KMS-11 (cell line): ENCODE measurements around the gene NODAL.

ENCODE experiments used
- H2AFZ ChIP-seq: fragments of 200-600 bp; sonication (generic); 2 replicates; pipeline ENCODE4 v1.6.1; 2016; ENCODE audit warnings: antibody characterized with exemption, mixed run types, low read depth
- H3K27ac ChIP-seq: fragments of 200-600 bp; sonication (generic); 2 replicates; pipeline ENCODE4 v1.6.1; 2016; ENCODE audit warnings: mild to moderate bottlenecking, mixed run types
- H3K27me3 ChIP-seq: fragments of 200-600 bp; sonication (generic); 2 replicates; pipeline ENCODE4 v1.6.1; 2017; ENCODE audit warnings: mild to moderate bottlenecking, low read depth, mixed run types, moderate library complexity; ENCODE audit not compliant: insufficient read depth
- H3K36me3 ChIP-seq: fragments of 200-600 bp; sonication (generic); 2 replicates; pipeline ENCODE4 v1.6.1; 2017; ENCODE audit warnings: mild to moderate bottlenecking, mixed run types; ENCODE audit not compliant: insufficient read depth
- H3K4me1 ChIP-seq: fragments of 200-600 bp; sonication (generic); 2 replicates; pipeline ENCODE4 v1.6.1; 2016; ENCODE audit warnings: mild to moderate bottlenecking, low read depth, mixed run types; ENCODE audit not compliant: poor library complexity, severe bottlenecking
- H3K4me2 ChIP-seq: fragments of 200-600 bp; sonication (generic); 2 replicates; pipeline ENCODE4 v1.7.0; 2016; ENCODE audit warnings: mild to moderate bottlenecking, mixed run types
- H3K4me3 ChIP-seq: fragments of 200-600 bp; sonication (generic); IDR thresholded peaks from 2 replicates; pipeline ENCODE4 v1.6.1; 2017; ENCODE audit warnings: low read depth, low read length, mixed read lengths; ENCODE audit not compliant: insufficient read depth
- H3K79me2 ChIP-seq: fragments of 200-600 bp; sonication (generic); 2 replicates; pipeline ENCODE4 v1.6.1; 2016; ENCODE audit warnings: low read depth, mixed run types; ENCODE audit not compliant: insufficient read depth
- H3K9ac ChIP-seq: fragments of 200-600 bp; sonication (generic); 2 replicates; pipeline ENCODE4 v1.6.1; 2016; ENCODE audit warnings: mild to moderate bottlenecking, mixed run types
- H4K20me1 ChIP-seq: fragments of 200-600 bp; sonication (generic); 2 replicates; pipeline ENCODE4 v1.6.1; 2016; ENCODE audit warnings: mild to moderate bottlenecking, mixed run types; ENCODE audit not compliant: insufficient read depth
- TF ChIP-seq, protein P1 (sequence below): fragments of 200-600 bp; sonication (generic); conservative IDR thresholded peaks from 2 replicates; pipeline ENCODE4 v1.6.1; 2017; ENCODE audit warnings: low read depth, mild to moderate bottlenecking, antibody characterized with exemption, low read length, moderate library complexity, mixed read lengths

NODAL gene

DNA sequence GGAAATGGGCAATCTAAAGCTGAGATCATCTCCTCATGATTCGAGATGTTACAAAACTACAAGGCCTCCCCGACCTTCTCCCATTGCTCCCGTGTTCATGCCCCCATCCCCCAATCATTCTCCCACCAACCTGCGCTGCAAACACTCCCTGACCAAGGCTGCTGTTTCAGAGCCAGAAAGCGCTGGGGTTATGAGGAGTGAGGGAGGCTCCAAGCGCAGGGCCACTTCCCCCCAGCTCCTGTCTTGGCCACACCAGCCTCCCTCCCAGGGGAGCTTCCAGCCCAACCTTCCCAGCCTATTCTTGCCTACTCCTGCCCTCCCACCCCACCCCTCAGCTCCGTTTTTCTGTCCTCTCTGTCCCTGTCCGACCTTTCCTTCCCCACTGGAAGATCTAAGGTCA, 14.7 kb upstream of the NODAL start:
- Histone ChIP-seq H3K4me1 (no peaks in the 10 kb centered on the region), H3K27ac (no peak overlapping the region), H3K36me3 (no peaks in the 10 kb centered on the region), H3K79me2 (no peaks in the 10 kb centered on the region), H3K4me3 (no peak overlapping the region), H3K4me2 (no peak overlapping the region), H3K9ac (no peak overlapping the region), H2AFZ (no peak overlapping the region), H4K20me1 (no peaks in the 10 kb centered on the region), H3K27me3 (no peaks in the 10 kb centered on the region)
- TF ChIP-seq, protein P1, sequence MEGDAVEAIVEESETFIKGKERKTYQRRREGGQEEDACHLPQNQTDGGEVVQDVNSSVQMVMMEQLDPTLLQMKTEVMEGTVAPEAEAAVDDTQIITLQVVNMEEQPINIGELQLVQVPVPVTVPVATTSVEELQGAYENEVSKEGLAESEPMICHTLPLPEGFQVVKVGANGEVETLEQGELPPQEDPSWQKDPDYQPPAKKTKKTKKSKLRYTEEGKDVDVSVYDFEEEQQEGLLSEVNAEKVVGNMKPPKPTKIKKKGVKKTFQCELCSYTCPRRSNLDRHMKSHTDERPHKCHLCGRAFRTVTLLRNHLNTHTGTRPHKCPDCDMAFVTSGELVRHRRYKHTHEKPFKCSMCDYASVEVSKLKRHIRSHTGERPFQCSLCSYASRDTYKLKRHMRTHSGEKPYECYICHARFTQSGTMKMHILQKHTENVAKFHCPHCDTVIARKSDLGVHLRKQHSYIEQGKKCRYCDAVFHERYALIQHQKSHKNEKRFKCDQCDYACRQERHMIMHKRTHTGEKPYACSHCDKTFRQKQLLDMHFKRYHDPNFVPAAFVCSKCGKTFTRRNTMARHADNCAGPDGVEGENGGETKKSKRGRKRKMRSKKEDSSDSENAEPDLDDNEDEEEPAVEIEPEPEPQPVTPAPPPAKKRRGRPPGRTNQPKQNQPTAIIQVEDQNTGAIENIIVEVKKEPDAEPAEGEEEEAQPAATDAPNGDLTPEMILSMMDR, result no peak

DNA sequence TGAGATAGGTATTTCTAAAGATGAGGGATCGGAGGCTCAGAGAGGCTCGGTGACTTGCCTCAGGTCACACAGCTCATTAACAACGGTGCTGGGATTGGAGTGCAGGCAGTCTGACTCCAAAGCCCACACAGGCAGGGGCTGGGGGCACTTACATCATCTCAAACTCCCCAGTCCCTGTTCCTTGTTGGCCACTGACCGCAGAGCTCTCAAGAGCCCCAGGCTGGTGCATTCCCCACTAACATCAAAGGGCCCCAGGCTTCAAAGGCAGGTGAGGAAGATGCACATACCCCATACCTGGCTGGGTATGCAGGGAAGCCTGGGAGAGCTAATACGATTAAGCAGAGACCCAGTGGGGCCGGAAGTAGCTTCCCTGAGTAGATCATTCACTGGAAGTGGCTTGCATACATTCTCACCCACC, 13.7 kb upstream of the NODAL start:
- Histone ChIP-seq H3K27me3 (no peaks in the 10 kb centered on the region), H3K4me2 (no peak overlapping the region), H3K27ac (no peak overlapping the region)

DNA sequence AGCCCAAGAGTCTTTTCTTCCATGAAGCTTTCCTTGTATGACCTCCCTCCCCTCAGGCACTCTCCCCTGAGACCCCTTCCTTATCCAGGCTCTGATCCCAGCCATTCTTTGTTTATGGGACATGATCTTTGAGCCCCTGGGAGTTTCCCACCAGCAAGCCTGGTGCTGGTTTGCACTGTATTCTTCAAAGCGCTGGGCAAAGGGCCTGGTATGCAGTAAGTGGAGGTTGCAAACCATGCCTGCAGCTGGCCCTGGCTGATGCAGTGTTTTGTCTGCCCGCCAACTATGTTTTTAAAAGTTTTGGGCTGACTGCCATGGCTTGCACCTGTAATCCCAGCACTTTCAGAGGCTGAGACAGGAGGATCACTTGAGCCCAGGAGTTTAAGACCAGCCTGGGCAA, 6.8 kb upstream of the NODAL start:
- Histone ChIP-seq H3K36me3 (no peaks in the 10 kb centered on the region), H4K20me1 (no peaks in the 10 kb centered on the region), H3K27ac (no peak overlapping the region), H3K4me1 (no peaks in the 10 kb centered on the region), H3K9ac (no peak overlapping the region), H3K79me2 (no peaks in the 10 kb centered on the region), H3K4me2 (no peak overlapping the region), H3K4me3 (no peak overlapping the region), H2AFZ (no peak overlapping the region), H3K27me3 (no peaks in the 10 kb centered on the region)
- TF ChIP-seq, protein P1, result no peak

More for the DNA sequence above, 13.7 kb upstream of the NODAL start:
- H3K9ac ChIP-seq, result no peak overlapping the region
- no peaks in the 10 kb centered on the region for H3K36me3 ChIP-seq
- H3K79me2 ChIP-seq, result no peaks in the 10 kb centered on the region
- no peaks in the 10 kb centered on the region for H4K20me1 ChIP-seq
- no peak overlapping the region for H3K4me3 ChIP-seq
- no peaks in the 10 kb centered on the region for H3K4me1 ChIP-seq
- H2AFZ ChIP-seq, result no peak overlapping the region
- TF ChIP-seq, protein P1, result no peak

DNA sequence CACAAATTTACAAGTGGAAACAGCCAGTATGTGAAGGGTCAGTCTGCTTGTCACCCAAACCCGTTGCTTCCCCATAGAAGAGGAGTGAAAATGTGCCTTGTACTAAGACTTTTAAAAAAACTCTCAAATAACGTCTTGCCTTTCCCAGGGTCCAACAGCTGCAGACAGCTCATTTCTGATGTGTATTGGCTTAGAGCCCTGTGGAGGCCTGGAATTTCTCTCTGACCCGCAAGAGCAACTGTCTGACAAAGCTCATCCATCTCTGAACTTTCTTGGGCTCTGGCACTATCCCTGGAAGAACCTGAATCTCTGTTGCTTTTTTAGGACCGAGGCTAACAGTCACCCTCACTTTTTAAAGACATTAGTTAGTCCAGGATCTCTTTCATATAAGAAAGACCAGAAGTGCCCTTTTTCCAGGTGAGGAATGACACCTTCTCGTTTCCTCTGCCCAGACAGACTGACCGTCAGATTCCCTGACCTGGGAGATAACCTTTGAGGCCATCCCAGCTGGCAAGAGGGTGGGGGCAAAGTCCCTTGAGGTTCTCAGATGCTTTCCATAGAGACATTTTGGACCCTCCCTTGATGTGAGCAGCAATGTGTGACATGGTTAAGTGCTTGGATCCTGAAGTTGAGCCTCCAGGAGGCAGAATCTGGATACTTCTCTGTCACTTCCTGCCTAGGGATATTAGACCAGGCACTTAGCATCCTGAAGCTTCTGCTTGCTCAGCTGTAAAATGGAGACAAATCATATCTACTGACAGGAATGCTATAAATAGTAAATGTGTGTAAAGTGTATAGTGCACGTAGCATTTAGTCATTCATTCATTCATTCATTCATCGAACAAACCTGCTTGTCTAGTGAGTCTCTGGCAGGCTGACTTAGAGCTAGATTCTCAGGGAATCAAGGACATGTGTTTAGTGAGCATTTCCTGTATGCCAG, 4.5 kb upstream of the NODAL start:
- no peaks in the 10 kb centered on the region for H3K27me3 ChIP-seq
- TF ChIP-seq, protein P1, result no peak
- H3K36me3 ChIP-seq, result no peaks in the 10 kb centered on the region
- H3K4me1 ChIP-seq, result no peaks in the 10 kb centered on the region
- no peak overlapping the region for H3K4me2 ChIP-seq
- no peak overlapping the region for H3K27ac ChIP-seq
- no peaks in the 10 kb centered on the region for H4K20me1 ChIP-seq
- H3K4me3 ChIP-seq, result no peak overlapping the region
- H3K79me2 ChIP-seq, result no peaks in the 10 kb centered on the region
- H2AFZ ChIP-seq, result no peak overlapping the region
- H3K9ac ChIP-seq, result no peak overlapping the region
